SK-N-SH (cell line): ENCODE measurements around the gene ITFG1. TPM values are rescaled to one million over a fixed set of nuclear protein-coding genes. Genes with fewer than 3 reads are reported as not detected.
A peak's percentile ranks its signal among the peaks of the same experiment; 100 is the strongest.
"Not testable (repeated sequence)": the region's sequence is repeated elsewhere in the genome, so short reads cannot be mapped to it uniquely, and the experiment has no call there.

ENCODE experiments used
- CTCF ChIA-PET: fragments of 300-600, 350-600 bp; formaldehyde crosslinking; extraction: SDS; loops from one replicate; lab custom pipeline; 2021; lab: Yijun Ruan, JAX
- POLR2A ChIA-PET: fragments of 350-600 bp; sonication (Branson Sonifier 250); formaldehyde crosslinking; extraction: SDS; loops from one replicate; lab custom pipeline; 2020; ENCODE audit warnings: antibody characterized with exemption, inconsistent platforms; lab: Yijun Ruan, JAX
- DNase-seq: peaks from one replicate; pipeline ENCODE4 v3.0.0; 2012
- H2AFZ ChIP-seq: fragments of 200-600 bp; sonication (generic); 2 replicates; pipeline ENCODE4 v1.8.1; 2016; ENCODE audit warnings: antibody characterized with exemption, mild to moderate bottlenecking, low read depth
- H3F3A ChIP-seq: fragments of 200-600 bp; sonication (generic); replicated peaks from 2 replicates; pipeline ENCODE3; 2016; ENCODE audit warnings: antibody characterized with exemption, mild to moderate bottlenecking; ENCODE audit not compliant: insufficient read depth
- H3K27ac ChIP-seq, 2 experiments: fragments of 200-500 bp in 1 of 2; fragments of 200-600 bp in 1 of 2; sonication (Bioruptor generic) in 1 of 2; sonication (generic), shearing (Covaris generic) in 1 of 2; 2 replicates each; pipeline versions ENCODE4 v1.5.1 to v1.6.1; 2014 to 2016; ENCODE audit warnings: low read depth in 2 of 2, inconsistent platforms in 1 of 2, low read length in 1 of 2, mild to moderate bottlenecking in 1 of 2, mixed read lengths in 1 of 2
- H3K27me3 ChIP-seq: fragments of 200-600 bp; sonication (generic), shearing (Covaris generic); 2 replicates; pipeline ENCODE4 v1.6.1; 2016; ENCODE audit warnings: mixed run types; ENCODE audit not compliant: insufficient read depth
- H3K36me3 ChIP-seq, 2 experiments: fragments of 200-500 bp in 1 of 2; fragments of 200-600 bp in 1 of 2; sonication (Bioruptor generic) in 1 of 2; sonication (generic) in 1 of 2; replicated peaks in 1 of 2; 2 replicates each; pipeline versions ENCODE3 to v1.5.1; 2014 to 2016; ENCODE audit warnings: low read length in 1 of 2, mild to moderate bottlenecking in 1 of 2; ENCODE audit not compliant: insufficient read depth in 2 of 2, control insufficient read depth in 1 of 2
- H3K4me1 ChIP-seq, 2 experiments: fragments of 200-500 bp in 1 of 2; fragments of 200-600 bp in 1 of 2; sonication (Bioruptor generic) in 1 of 2; sonication (generic), shearing (Covaris generic) in 1 of 2; 2 replicates each; pipeline versions ENCODE4 v1.5.1 to v1.6.1; 2014 to 2016; ENCODE audit warnings: low read depth in 1 of 2, low read length in 1 of 2, mixed run types in 1 of 2; ENCODE audit not compliant: insufficient read depth in 2 of 2, control insufficient read depth in 1 of 2
- H3K4me2 ChIP-seq: fragments of 200-600 bp; sonication (generic), shearing (Covaris generic); 2 replicates; pipeline ENCODE4 v1.6.1; 2017; ENCODE audit warnings: mixed run types
- H3K4me3 ChIP-seq, 2 experiments: fragments of 200-500 bp in 1 of 2; fragments of 200-600 bp in 1 of 2; sonication (Bioruptor generic) in 1 of 2; sonication (generic), shearing (Covaris generic) in 1 of 2; 2 replicates each; pipeline versions ENCODE4 v1.5.1 to v1.8.1; 2014 to 2016; ENCODE audit warnings: low read depth in 2 of 2, inconsistent platforms in 1 of 2, low read length in 1 of 2, mild to moderate bottlenecking in 1 of 2, mixed read lengths in 1 of 2, moderate library complexity in 1 of 2
- H3K79me2 ChIP-seq: fragments of 200-600 bp; sonication (generic); 2 replicates; pipeline ENCODE4 v1.8.1; 2017; ENCODE audit warnings: mild to moderate bottlenecking; ENCODE audit not compliant: insufficient read depth
- H3K9ac ChIP-seq: fragments of 200-600 bp; sonication (generic); 2 replicates; pipeline ENCODE4 v1.6.1; 2017; ENCODE audit warnings: mixed run types
- H3K9me2 ChIP-seq: fragments of 200-600 bp; sonication (generic); 2 replicates; pipeline ENCODE4 v1.6.1; 2017; ENCODE audit warnings: mixed run types
- H3K9me3 ChIP-seq: fragments of 200-600 bp; sonication (generic); 2 replicates; pipeline ENCODE4 v1.6.1; 2017; ENCODE audit warnings: mixed run types, mild to moderate bottlenecking, moderate library complexity
- H4K20me1 ChIP-seq: fragments of 200-600 bp; sonication (generic); 2 replicates; pipeline ENCODE4 v1.6.1; 2017; ENCODE audit warnings: mild to moderate bottlenecking, mixed run types; ENCODE audit not compliant: insufficient read depth
- MEF2A ChIP-seq: IDR thresholded peaks from 2 replicates; pipeline ENCODE4 v1.4.0; 2012; ENCODE audit warnings: low read depth, borderline replicate concordance
- NFIC ChIP-seq: IDR thresholded peaks from 2 replicates; pipeline ENCODE4 v1.4.0; 2012; ENCODE audit warnings: borderline replicate concordance
- RXRA ChIP-seq: IDR thresholded peaks from 2 replicates; pipeline ENCODE4 v1.4.0; 2012; ENCODE audit warnings: low read depth, mild to moderate bottlenecking, borderline replicate concordance
- SIN3A ChIP-seq: IDR thresholded peaks from 2 replicates; pipeline ENCODE4 v1.6.1; 2012; ENCODE audit warnings: low read depth, mild to moderate bottlenecking, low read length, moderate library complexity, borderline replicate concordance
- WGBS: methylation state at CpG from one replicate; pipeline ENCODE4 v1.1.6; 2017; ENCODE audit warnings: low lambda C conversion rate; 5-methylcytosine and 5-hydroxymethylcytosine counted together
- polyA plus RNA-seq, 3 experiments: library from polyadenylated mRNA; depleted of rRNA; stranded (reverse); fragments of >200 nt; gene quantifications; 2 replicates each; pipeline ENCODE4 v1.2.3, GENCODE V29; 2012

The ITFG1 gene
- polyA plus RNA-seq, 1 of the 3 experiments (the other 2 are of a cell fraction) = 48.6 TPM

GRCh38 chr16:47140686-47141085 is 320.2 kb downstream of the ITFG1 start:
- ChIA-PET CTCF (interaction anchor here (1.2 to 6.3 kb wide), 13 partner anchors 9 to 1020 kb away, joined by 3 to 152 read pairs (median 14); partner anchors contain the start of genes ABCC12 and DNAJA2), POLR2A (no interaction called here)
- Histone ChIP-seq H3F3A (peaks cover 19% of the 10 kb centered on the region), H3K9me3 (no peaks in the 10 kb centered on the region), H3K27ac (no peak overlapping the region), H3K36me3 (no peaks in the 10 kb centered on the region), H3K9me2 (no peaks in the 10 kb centered on the region), H3K27me3 (no peaks in the 10 kb centered on the region), H3K4me2 (no peak overlapping the region), H3K4me3 (no peak overlapping the region), H4K20me1 (no peaks in the 10 kb centered on the region), H3K4me1 (peaks cover 15% of the 10 kb centered on the region in 2 experiments), H3K79me2 (peaks cover 69% of the 10 kb centered on the region), H2AFZ (peak overlapping the region; percentile 8; the same call in 1 of the 2 replicates), H3K9ac (no peak overlapping the region)
- 84% methylated on average over 4 of the region's 4 CpGs for WGBS
- no peak for DNase-seq
- TF ChIP-seq NFIC = no peak

- Histone ChIP-seq H3K4me3 (no peak overlapping the region), H3K4me2 (no peak overlapping the region), H3K79me2 (peaks cover 79% of the 10 kb centered on the region), H3K9me3 (no peaks in the 10 kb centered on the region), H3K36me3 (no peaks in the 10 kb centered on the region), H3K27me3 (no peaks in the 10 kb centered on the region), H3K9me2 (no peaks in the 10 kb centered on the region), H3K27ac (no peak overlapping the region), H3K4me1 (peaks cover 13 to 15% of the 10 kb centered on the region in 2 experiments), H3K9ac (no peak overlapping the region), H3F3A (peaks cover 19% of the 10 kb centered on the region), H2AFZ (no peak overlapping the region), H4K20me1 (no peaks in the 10 kb centered on the region)
- 82% methylated on average over 3 of the region's 3 CpGs for WGBS
- POLR2A ChIA-PET = no interaction called here
- CTCF ChIA-PET = interaction anchor here (1.5 kb wide), 1 partner anchor 102 kb away, joined by 5 read pairs; no protein-coding TSS in a partner anchor
- no peak for DNase-seq
- TF ChIP-seq MEF2A (no peak), SIN3A (no peak)
- TF ChIP-seq, all 33 proteins: peak for 0
Observed at GRCh38 chr16:47139561-47140185, 321.2 kb downstream of the ITFG1 start.

- H3K27ac ChIP-seq, H3K4me3 ChIP-seq, H3K9me3 ChIP-seq, H3K4me2 ChIP-seq, H3K27me3 ChIP-seq, H2AFZ ChIP-seq, DNase-seq, H3K9me2 ChIP-seq, POLR2A ChIA-PET, H3K9ac ChIP-seq, H4K20me1 ChIP-seq, H3K36me3 ChIP-seq: not testable (repeated sequence)
- Histone ChIP-seq H3K4me1 (peaks cover 10 to 15% of the 10 kb centered on the region in 2 experiments), H3K79me2 (peaks cover 88% of the 10 kb centered on the region), H3F3A (peaks cover 15% of the 10 kb centered on the region)
- CTCF ChIA-PET = interaction anchor here (1.8 to 2.7 kb wide), 2 partner anchors 100 to 980 kb away, joined by 4 to 18 read pairs; no protein-coding TSS in a partner anchor
- TF ChIP-seq RXRA = peak; percentile 44; the same call in 1 of the 2 replicates
- TF ChIP-seq, all 33 proteins: peak for 1; not testable (repeated sequence) for 32
- 81% methylated on average over 9 of the region's 9 CpGs for WGBS
Observed at GRCh38 chr16:47137925-47138324, 322.9 kb downstream of the ITFG1 start.
